ENCODE results near the gene HAPSTR1.

HAPSTR1 gene

DNA sequence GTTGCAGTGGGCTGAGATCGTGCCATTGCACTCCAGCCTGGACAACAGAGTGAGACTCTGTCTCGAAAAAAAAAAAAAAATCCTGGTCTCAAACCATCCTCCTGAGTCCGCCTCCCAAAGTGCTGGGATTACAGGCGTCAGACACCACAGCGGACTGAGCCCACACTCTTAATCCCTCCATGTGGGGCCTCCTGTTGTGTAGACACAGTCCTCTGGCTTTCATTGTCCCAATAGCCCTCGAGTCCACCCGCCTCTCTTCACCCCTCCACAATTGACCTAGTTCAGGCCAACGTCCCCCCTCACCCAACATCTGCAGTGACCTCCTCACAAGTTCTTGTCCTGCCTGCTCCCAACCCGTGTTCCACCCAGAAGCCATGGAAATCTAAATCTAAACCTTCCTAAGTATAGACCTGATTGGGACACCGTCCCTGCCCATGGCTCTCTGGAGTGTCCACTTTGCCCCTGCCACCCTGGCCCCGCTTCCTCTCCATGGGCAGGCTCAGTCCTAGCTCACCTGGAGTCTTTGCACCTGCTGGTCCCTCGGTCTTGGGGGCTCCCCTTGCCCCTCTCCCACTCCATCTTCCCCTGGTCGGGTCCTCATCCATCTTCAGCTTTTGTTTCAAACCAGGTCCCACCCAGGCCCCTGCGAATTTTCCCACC lies 46.7 kb downstream of the HAPSTR1 start:
- no peaks in the 10 kb centered on the region; a peak in 1 of 3 replicates for H3K36me3 ChIP-seq (ENCODE audit: control insufficient read depth in 2 of 2, insufficient read depth in 1 of 2, low read length in 2 of 2)
- no peaks in the 10 kb centered on the region for H3K4me1 ChIP-seq (ENCODE audit: control insufficient read depth, insufficient read depth, low read length)
- CTCF ChIA-PET = interaction anchor here (0.5 to 2.1 kb wide), 27 partner anchors 8 to 1852 kb away, joined by 3 to 15 read pairs (median 4); no protein-coding TSS in a partner anchor
- POLR2A ChIA-PET = no interaction called here
- no peak overlapping the region for H3K4me3 ChIP-seq (ENCODE audit: low read depth, low read length)
- no peak overlapping the region for H3K27ac ChIP-seq (ENCODE audit: extremely low read depth, low read depth, low read length)
- no peak for TF ChIP-seq ZBTB6 (tag by site-specific recombination; IDR thresholded peaks at IDR 0.05)
- TF ChIP-seq, protein P1, sequence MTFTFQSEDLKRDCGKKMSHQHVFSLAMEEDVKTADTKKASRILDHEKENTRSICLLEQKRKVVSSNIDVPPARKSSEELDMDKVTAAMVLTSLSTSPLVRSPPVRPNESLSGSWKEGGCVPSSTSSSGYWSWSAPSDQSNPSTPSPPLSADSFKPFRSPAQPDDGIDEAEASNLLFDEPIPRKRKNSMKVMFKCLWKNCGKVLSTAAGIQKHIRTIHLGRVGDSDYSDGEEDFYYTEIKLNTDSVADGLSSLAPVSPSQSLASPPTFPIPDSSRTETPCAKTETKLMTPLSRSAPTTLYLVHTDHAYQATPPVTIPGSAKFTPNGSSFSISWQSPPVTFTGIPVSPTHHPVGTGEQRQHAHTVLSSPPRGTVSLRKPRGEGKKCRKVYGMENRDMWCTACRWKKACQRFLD (tag by site-specific recombination; IDR thresholded peaks at IDR 0.05) = no peak
- TF ChIP-seq ZNF776 (tag by site-specific recombination; IDR thresholded peaks at IDR 0.05; ENCODE audit: borderline replicate concordance) = no peak
- TF ChIP-seq HOXA7 (CRISPR knock-in tag; IDR thresholded peaks at IDR 0.05; ENCODE audit: borderline replicate concordance) = no peak
- no peak for TF ChIP-seq CTCF (tag by site-specific recombination; IDR thresholded peaks at IDR 0.05)
- TF ChIP-seq ZNF76 (tag by site-specific recombination; IDR thresholded peaks at IDR 0.05; ENCODE audit: borderline replicate concordance, low read depth) = no peak
- no peak for TF ChIP-seq ZNF660 (tag by site-specific recombination; IDR thresholded peaks at IDR 0.05)
- no peak for TF ChIP-seq HOXD13 (CRISPR knock-in tag; IDR thresholded peaks at IDR 0.05; ENCODE audit: borderline replicate concordance)
- no peak for TF ChIP-seq ZNF571 (tag by site-specific recombination; IDR thresholded peaks at IDR 0.05)
- TF ChIP-seq KLF1 (tag by site-specific recombination; IDR thresholded peaks at IDR 0.05) = no peak
- no peaks in the 10 kb centered on the region for H3K9me3 ChIP-seq (ENCODE audit: control insufficient read depth, insufficient read depth, low read depth, low read length)

DNA sequence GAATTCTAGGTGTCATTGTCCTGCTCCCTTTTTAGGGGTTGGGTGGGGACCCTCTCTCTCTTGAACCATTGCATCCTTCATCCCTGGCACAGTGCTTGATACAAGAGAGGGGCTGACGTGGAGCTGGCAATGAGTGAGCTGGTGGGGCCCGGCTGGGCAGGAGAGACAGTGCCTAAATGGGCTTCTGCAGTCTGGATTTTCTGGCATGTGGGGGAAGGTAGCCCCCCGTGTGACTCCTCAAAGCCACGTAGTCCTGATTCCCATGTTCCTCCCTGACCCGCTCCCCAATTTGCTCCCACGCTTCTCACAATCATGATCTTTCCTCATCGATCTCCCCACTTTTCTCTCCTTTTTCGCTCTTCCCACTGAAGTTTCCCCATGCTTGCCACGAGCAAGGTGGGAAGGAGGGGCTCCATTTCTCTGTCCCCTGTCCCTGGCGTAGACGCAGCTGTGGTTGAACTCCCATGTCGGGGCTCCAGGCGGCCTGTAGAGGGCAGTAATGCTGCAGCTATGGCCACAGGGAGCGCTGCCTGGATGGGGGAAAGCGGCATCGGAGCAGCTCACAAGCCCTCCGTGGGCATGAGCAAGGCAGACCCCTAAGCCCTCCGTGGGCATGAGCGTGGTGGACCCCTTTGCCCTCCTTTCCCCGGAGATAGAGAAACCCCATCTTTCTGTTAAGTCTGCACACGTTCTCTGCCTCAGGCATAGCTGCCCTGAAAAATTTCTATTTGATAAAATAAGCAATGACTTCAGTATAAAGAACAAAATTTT lies 47.5 kb downstream of the HAPSTR1 start:
- Histone ChIP-seq H3K4me1 (ENCODE audit: control insufficient read depth, insufficient read depth, low read length) (no peaks in the 10 kb centered on the region), H3K4me3 (ENCODE audit: low read depth, low read length) (peak overlapping the region; percentile 13), H3K9me3 (ENCODE audit: control insufficient read depth, insufficient read depth, low read depth, low read length) (no peaks in the 10 kb centered on the region), H3K27ac (ENCODE audit: extremely low read depth, low read depth, low read length) (no peak overlapping the region), H3K36me3 (ENCODE audit: control insufficient read depth in 2 of 2, insufficient read depth in 1 of 2, low read length in 2 of 2) (no peaks in the 10 kb centered on the region; a peak in 1 of 3 replicates)
- ChIA-PET CTCF (interaction anchor here (0.5 to 2.1 kb wide), 37 partner anchors 8 to 1599 kb away, joined by 3 to 15 read pairs (median 4); no protein-coding TSS in a partner anchor), POLR2A (interaction anchor here (0.6 to 0.7 kb wide), 2 partner anchors 12 to 48 kb away, joined by 6 to 7 read pairs; partner anchors contain the start of gene HAPSTR1)
- no peak for TF ChIP-seq ZNF10 (tag by site-specific recombination; IDR thresholded peaks at IDR 0.05)
- TF ChIP-seq, protein P2, sequence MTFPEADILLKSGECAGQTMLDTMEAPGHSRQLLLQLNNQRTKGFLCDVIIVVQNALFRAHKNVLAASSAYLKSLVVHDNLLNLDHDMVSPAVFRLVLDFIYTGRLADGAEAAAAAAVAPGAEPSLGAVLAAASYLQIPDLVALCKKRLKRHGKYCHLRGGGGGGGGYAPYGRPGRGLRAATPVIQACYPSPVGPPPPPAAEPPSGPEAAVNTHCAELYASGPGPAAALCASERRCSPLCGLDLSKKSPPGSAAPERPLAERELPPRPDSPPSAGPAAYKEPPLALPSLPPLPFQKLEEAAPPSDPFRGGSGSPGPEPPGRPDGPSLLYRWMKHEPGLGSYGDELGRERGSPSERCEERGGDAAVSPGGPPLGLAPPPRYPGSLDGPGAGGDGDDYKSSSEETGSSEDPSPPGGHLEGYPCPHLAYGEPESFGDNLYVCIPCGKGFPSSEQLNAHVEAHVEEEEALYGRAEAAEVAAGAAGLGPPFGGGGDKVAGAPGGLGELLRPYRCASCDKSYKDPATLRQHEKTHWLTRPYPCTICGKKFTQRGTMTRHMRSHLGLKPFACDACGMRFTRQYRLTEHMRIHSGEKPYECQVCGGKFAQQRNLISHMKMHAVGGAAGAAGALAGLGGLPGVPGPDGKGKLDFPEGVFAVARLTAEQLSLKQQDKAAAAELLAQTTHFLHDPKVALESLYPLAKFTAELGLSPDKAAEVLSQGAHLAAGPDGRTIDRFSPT (tag by site-specific recombination; IDR thresholded peaks at IDR 0.05) = peak; percentile 42; the same call in 1 of the 2 replicates
- peak; percentile 83 for TF ChIP-seq ZNF654 (tag by site-specific recombination; IDR thresholded peaks at IDR 0.05; ENCODE audit: low read depth)
- no peak for TF ChIP-seq ZBTB26 (tag by site-specific recombination; optimal IDR thresholded peaks at IDR 0.05)
- 0 out of 2 replicates have a peak, but pooled peaks have one; percentile 39 for TF ChIP-seq ZXDB (tag by site-specific recombination; IDR thresholded peaks at IDR 0.05)
- peak; percentile 96 for TF ChIP-seq CTCF (tag by site-specific recombination; IDR thresholded peaks at IDR 0.05)
- TF ChIP-seq ZNF335 (tag by site-specific recombination; conservative IDR thresholded peaks at IDR 0.05) = 0 out of 2 replicates have a peak, but pooled peaks have one; percentile 27
- TF ChIP-seq PATZ1 (tag by site-specific recombination; IDR thresholded peaks at IDR 0.05) = peak; percentile 28; the same call in 1 of the 2 replicates
- no peak for TF ChIP-seq ZNF248 (tag by site-specific recombination; IDR thresholded peaks at IDR 0.05)
- TF ChIP-seq SCRT1 (tag by site-specific recombination; IDR thresholded peaks at IDR 0.05; ENCODE audit: borderline replicate concordance) = no peak

Measured in HEK293 (cell line).